HepG2 (cell line): ENCODE results near the gene SLC22A5. TPM values are rescaled to one million over a fixed set of nuclear protein-coding genes. Genes with fewer than 3 reads are reported as not detected.

Experiments used
- CTCF ChIP-seq: sonication (generic); formaldehyde crosslinking; IDR thresholded peaks from 2 replicates; pipeline ENCODE4 v1.5.0; 2020; ENCODE audit warnings: mild to moderate bottlenecking, missing genetic modification reagents, moderate library complexity
- HNF4G ChIP-seq, 2 experiments: sonication (generic) in 1 of 2; formaldehyde crosslinking in 1 of 2; IDR thresholded peaks; 2 replicates each; pipeline versions ENCODE4 v1.4.0 to v1.6.1; 2011 to 2020; ENCODE audit warnings: borderline replicate concordance in 2 of 2, low read depth in 2 of 2, mild to moderate bottlenecking in 2 of 2, low read length in 1 of 2, missing genetic modification reagents in 1 of 2, moderate library complexity in 1 of 2
- NFIC ChIP-seq: IDR thresholded peaks from 2 replicates; pipeline ENCODE4 v1.6.1; 2012; ENCODE audit warnings: mild to moderate bottlenecking, low read length, inconsistent platforms
- TCF7 ChIP-seq: sonication (generic); IDR thresholded peaks from 2 replicates; pipeline ENCODE4 v1.6.1; 2016; ENCODE audit warnings: antibody characterized with exemption, low read depth
- ZNF577 ChIP-seq: sonication (generic); formaldehyde crosslinking; IDR thresholded peaks from 2 replicates; pipeline ENCODE4 v1.4.0; 2020; ENCODE audit warnings: mild to moderate bottlenecking, low read depth, missing genetic modification reagents, borderline replicate concordance
- ZNF691 ChIP-seq: sonication (generic); formaldehyde crosslinking; IDR thresholded peaks from 2 replicates; pipeline ENCODE4 v1.4.0; 2020; ENCODE audit warnings: missing genetic modification reagents, low read depth, mild to moderate bottlenecking, borderline replicate concordance
- ZSCAN12 ChIP-seq: sonication (generic); formaldehyde crosslinking; IDR thresholded peaks from 2 replicates; pipeline ENCODE4 v1.9.0; 2021; ENCODE audit warnings: mild to moderate bottlenecking, missing genetic modification reagents
- polyA plus RNA-seq, 8 experiments: library from polyadenylated mRNA; depleted of rRNA in 3 of 8; stranded (reverse) in 7 of 8; unstranded in 1 of 8; fragments of >200 nt; fragmentation: Illumina TruSeq in 4 of 8; extraction: Trizol in 4 of 8; gene quantifications; 2 replicates each; pipeline versions ENCODE4 v1.2.1 to v1.2.3, GENCODE V29; 2011 to 2016; ENCODE audit warnings: low read depth in 4 of 8, missing spikeins in 1 of 8, mixed read lengths in 1 of 8; ENCODE audit not compliant: insufficient read depth in 1 of 8
- total RNA-seq, 5 experiments: library from RNA; depleted of rRNA; stranded (reverse); fragments of >200 nt; fragmentation: Illumina TruSeq; extraction: Trizol; gene quantifications; 2 replicates each; pipeline ENCODE4 v1.2.3, GENCODE V29; 2016; ENCODE audit warnings: low read depth in 1 of 5
- TF ChIP-seq, protein P1 (sequence below): sonication (generic); formaldehyde crosslinking; IDR thresholded peaks from 2 replicates; pipeline ENCODE4 v1.4.0; 2020; ENCODE audit warnings: missing genetic modification reagents, borderline replicate concordance

Gene SLC22A5
- total and polyA plus RNA-seq, 2 of the 13 experiments (the other 11 are each of a cell fraction or from before 2014, with no cell fraction given) = 7.1 to 15.1 TPM

DNA sequence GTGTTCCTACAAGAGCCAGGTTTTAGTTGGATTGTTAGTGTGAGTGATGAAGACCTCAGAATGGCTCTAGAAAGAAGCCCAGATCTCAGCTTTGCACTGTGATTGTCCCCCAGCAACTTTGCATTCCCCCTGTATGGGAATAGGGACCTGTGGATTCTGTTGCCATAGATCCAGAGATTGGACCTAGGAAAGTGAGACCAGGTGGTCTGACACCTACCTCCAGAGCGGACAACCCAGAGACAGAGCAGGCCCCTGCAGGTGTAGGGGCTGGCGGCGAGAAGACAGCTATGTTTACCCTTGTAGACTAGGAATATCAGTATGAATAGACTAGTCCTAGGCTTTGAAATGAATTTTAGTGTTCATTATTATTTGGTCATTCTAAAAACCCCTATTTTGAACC, 67.4 kb downstream of the SLC22A5 start (continued):
- TF ChIP-seq ZNF577 (CRISPR knock-in tag) = no peak
- no peak for TF ChIP-seq TCF7
- TF ChIP-seq NFIC = no peak
- TF ChIP-seq HNF4G (IDR thresholded peaks at IDR 0.05; ENCODE audit: borderline replicate concordance, low read depth, low read length) = no peak
- TF ChIP-seq HNF4G (CRISPR knock-in tag; IDR thresholded peaks at IDR 0.05; ENCODE audit: borderline replicate concordance, low read depth) = no peak
- TF ChIP-seq ZNF691 (CRISPR knock-in tag) = no peak
- TF ChIP-seq ZSCAN12 (CRISPR knock-in tag) = no peak
- TF ChIP-seq, protein P1, sequence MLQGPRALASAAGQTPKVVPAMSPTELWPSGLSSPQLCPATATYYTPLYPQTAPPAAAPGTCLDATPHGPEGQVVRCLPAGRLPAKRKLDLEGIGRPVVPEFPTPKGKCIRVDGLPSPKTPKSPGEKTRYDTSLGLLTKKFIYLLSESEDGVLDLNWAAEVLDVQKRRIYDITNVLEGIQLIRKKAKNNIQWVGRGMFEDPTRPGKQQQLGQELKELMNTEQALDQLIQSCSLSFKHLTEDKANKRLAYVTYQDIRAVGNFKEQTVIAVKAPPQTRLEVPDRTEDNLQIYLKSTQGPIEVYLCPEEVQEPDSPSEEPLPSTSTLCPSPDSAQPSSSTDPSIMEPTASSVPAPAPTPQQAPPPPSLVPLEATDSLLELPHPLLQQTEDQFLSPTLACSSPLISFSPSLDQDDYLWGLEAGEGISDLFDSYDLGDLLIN (CRISPR knock-in tag) = no peak
- no peak for TF ChIP-seq CTCF (CRISPR knock-in tag)
